Measurements from ENCODE around the gene NACAD. TPM values are rescaled to one million over a fixed set of nuclear protein-coding genes. Genes with fewer than 3 reads are reported as not detected.

Gene NACAD
- total RNA-seq, 6 donors from 2014 or later: 1.0 to 4.3 (median 2.3) TPM

GRCh38 chr7:45080958-45081669 lies 7.7 kb downstream of the NACAD start:
- DNase-seq: peak in 1 of 2 donors; percentile 14
- WGBS, 2 donors: 79 to 92% methylated on average over 11 to 14 of the region's 14 CpGs
- peaks cover 0 to 19% (median 18%) of the 10 kb centered on the region in 4 donors for H3K36me3 ChIP-seq
- H3K9me3 ChIP-seq: no peaks in the 10 kb centered on the region
- TF ChIP-seq CTCF (IDR thresholded peaks at IDR 0.05) (no peak), EP300 (IDR thresholded peaks at IDR 0.05) (no peak), POLR2A (IDR thresholded peaks at IDR 0.05) (no peak), POLR2AphosphoS5 (IDR thresholded peaks at IDR 0.05) (no peak)
- no peak for ATAC-seq (ENCODE audit: low FRiP score in 2 of 2)
- no peaks in the 10 kb centered on the region for H3K27me3 ChIP-seq
- no peak overlapping the region for H3K4me3 ChIP-seq
- no peak overlapping the region for H3K27ac ChIP-seq
- H3K4me1 ChIP-seq: no peaks in the 10 kb centered on the region

- Histone ChIP-seq H3K4me3 (no peak overlapping the region), H3K27ac (no peak overlapping the region), H3K36me3 (peaks cover 0 to 26% (median 25%) of the 10 kb centered on the region in 4 donors), H3K4me1 (no peaks in the 10 kb centered on the region), H3K27me3 (no peaks in the 10 kb centered on the region), H3K9me3 (no peaks in the 10 kb centered on the region)
- WGBS, 2 donors: 92 to 93% methylated on average over 14 to 16 of the region's 17 CpGs
- TF ChIP-seq POLR2A (IDR thresholded peaks at IDR 0.05) (no peak), POLR2AphosphoS5 (IDR thresholded peaks at IDR 0.05) (no peak), CTCF (IDR thresholded peaks at IDR 0.05) (no peak), EP300 (IDR thresholded peaks at IDR 0.05) (no peak)
- DNase-seq: no peak
- peak in 1 of 2 donors; percentile 24 for ATAC-seq (ENCODE audit: low FRiP score in 2 of 2)
Observed at GRCh38 chr7:45080265-45080957, 8.4 kb downstream of the NACAD start.

- H3K36me3 ChIP-seq: peaks cover under 1 to 48% (median 47%) of the 10 kb centered on the region in 4 donors
- DNase-seq (no peak), ATAC-seq (ENCODE audit: low FRiP score in 2 of 2) (no peak)
- no peak overlapping the region for H3K4me3 ChIP-seq
- H3K4me1 ChIP-seq: no peaks in the 10 kb centered on the region
- H3K27ac ChIP-seq: no peak overlapping the region
- H3K9me3 ChIP-seq: no peaks in the 10 kb centered on the region
- TF ChIP-seq CTCF (IDR thresholded peaks at IDR 0.05): no peak
- TF ChIP-seq POLR2A (IDR thresholded peaks at IDR 0.05): no peak
- WGBS, 2 donors: 78 to 81% methylated on average over 8 of the region's 8 CpGs
- no peaks in the 10 kb centered on the region for H3K27me3 ChIP-seq
Observed at GRCh38 chr7:45078125-45078681, 10.6 kb downstream of the NACAD start.

GRCh38 chr7:45077579-45077978 lies 11.2 kb downstream of the NACAD start:
- H3K4me3 ChIP-seq: no peak overlapping the region
- DNase-seq (no peak), ATAC-seq (ENCODE audit: low FRiP score in 2 of 2) (no peak)
- no peaks in the 10 kb centered on the region for H3K27me3 ChIP-seq
- H3K9me3 ChIP-seq: no peaks in the 10 kb centered on the region
- H3K27ac ChIP-seq: no peak overlapping the region
- WGBS, 2 donors: 81 to 87% methylated on average over 4 to 9 of the region's 9 CpGs
- no peaks in the 10 kb centered on the region for H3K4me1 ChIP-seq
- TF ChIP-seq POLR2AphosphoS5 (IDR thresholded peaks at IDR 0.05): no peak
- TF ChIP-seq EP300 (IDR thresholded peaks at IDR 0.05): no peak
- TF ChIP-seq CTCF (IDR thresholded peaks at IDR 0.05): no peak
- no peak for TF ChIP-seq POLR2A (IDR thresholded peaks at IDR 0.05)
- H3K36me3 ChIP-seq: peaks cover 4 to 54% (median 52%) of the 10 kb centered on the region in 4 donors
